DOHH2 (cell line): ENCODE results near the gene NOM1.

Experiments
- CTCF ChIP-seq: fragments of 200-600 bp; sonication (generic); IDR thresholded peaks from one replicate; pipeline ENCODE4 v1.5.1; 2014; ENCODE audit warnings: antibody characterized with exemption, mild to moderate bottlenecking, low read depth, low read length; ENCODE audit not compliant: poor library complexity, severe bottlenecking
- EZH2phosphoT487 ChIP-seq: fragments of 200-600 bp; sonication (generic); IDR thresholded peaks from 2 replicates; pipeline ENCODE4 v1.6.1; 2017; ENCODE audit warnings: borderline replicate concordance, mild to moderate bottlenecking, antibody characterized with exemption, low read length, moderate library complexity, mixed read lengths

GRCh38 chr7:156947120-156947843, 2.2 kb upstream of the NOM1 start:
- TF ChIP-seq CTCF (no peak), EZH2phosphoT487 (no peak)
